GM21717 (cell line): ENCODE data around the gene FGF14.

Experiments
- ATAC-seq: cut with Tn5 transposase; IDR thresholded peaks from one replicate; pipeline ENCODE4 v1.9.1; 2021; ENCODE audit warnings: mild to moderate bottlenecking, moderate library complexity; ENCODE audit not compliant: unreplicated experiment

The FGF14 gene

DNA sequence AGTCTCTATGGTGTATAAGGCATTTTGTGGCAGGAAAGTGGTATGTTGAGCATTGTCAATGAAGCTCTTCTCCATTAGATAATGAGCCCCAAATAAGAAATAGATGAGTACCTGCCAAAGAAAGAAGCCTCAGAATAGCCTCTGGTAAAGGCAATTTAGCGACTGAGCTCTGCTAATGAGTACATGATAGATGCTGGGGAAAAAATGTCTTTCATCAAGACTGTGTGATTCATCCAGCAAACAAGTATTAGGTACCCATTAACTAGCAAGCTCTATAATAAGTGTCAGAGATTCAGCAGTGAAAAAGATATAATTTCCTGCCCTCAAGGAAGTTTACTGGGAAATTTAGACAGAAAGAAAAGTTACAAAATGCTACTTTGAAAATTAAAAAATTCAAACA is 654.8 kb downstream of the FGF14 start:
- no peak for ATAC-seq

DNA sequence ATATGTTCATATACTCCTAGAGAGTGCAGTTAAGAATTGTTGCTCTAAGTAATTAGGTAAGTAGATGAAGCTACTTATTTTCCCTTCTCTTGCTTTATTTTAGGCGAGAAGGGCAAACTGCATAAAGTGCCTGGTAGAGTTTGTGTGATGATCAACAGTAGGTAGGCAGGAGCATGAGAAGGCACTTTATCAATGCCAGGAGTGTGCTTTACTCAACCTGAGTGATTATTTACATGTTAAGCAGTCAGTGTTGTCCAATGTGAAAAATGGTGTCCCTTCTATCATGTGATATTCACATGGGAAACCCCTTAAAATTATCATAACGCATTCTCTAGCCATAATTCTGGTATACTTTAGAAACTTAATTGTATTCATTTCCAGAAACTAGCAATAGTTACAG is 655.3 kb downstream of the FGF14 start:
- no peak for ATAC-seq

DNA sequence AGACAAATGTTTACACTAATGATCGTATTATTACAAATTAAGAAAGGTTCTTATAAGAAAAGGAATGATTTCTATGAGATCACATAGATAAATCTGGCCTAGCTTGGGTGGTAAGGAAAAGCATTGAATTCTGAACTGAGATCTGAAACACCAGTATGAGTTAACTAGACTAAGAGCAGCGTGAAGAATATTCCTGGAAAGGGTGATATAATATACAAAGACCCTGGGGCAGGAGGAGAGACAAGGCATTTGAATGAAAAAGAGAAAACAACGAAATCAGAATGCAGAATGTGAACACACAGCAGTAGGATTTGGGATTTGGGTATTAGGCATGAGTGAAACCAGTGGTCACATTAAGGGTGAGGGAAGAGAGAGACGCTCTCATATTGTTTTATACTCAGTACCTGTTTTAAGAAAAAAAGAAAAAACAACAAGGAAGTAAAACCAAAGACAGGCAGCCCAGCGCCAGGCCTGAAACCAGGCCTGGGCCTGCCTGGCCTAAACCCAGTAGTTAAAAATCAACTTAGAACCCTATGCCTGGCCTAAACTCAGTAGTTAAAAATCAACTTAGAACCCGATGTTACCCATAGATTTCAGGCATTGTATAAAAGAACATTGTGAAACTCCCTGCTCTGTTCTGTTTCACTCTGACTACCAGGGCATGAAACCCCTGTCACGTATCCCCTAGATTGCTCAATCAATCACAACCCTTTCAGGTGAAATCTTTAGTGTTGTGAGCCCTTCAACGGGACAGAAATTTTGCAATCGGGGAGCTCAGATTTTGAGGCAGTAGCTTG is 662.3 kb downstream of the FGF14 start:
- peak; percentile 88 for ATAC-seq

DNA sequence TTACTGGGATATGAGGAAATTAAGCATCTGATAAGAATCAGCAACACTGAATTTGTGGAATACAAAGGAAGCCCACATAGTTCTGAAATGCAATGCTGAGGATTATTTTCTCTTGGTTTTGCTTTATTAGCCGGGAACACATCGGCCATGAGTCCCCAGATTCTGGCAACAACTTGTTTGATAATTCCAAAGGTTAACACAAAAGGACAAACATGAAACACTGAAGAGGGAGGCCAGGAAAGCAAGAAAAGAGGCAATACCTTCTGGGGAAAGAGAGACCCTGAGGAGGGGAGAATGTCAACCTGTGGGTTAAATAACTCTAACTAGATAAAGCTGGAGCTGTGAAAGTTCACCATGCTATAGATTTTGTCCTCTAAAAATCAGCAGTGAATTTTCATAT is 663.5 kb downstream of the FGF14 start:
- ATAC-seq = no peak

DNA sequence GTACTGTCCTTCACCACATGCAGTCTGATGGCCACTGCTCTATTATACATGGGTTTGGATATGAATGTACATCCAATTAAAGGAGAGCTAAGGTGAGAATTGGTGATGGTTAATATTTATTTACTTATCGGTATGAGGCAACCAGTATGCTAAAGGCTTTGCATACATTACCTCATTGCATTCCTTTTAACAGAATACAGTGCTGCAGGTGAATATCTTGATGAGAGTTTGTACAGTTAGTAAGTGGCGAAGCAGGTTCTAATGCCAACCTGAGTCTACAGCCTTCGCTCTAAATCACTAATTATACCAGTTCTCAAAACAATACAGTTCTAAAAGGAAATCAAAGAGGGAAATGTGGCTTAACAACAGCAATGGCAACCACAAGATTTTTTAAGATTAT is 665.3 kb downstream of the FGF14 start:
- no peak for ATAC-seq

DNA sequence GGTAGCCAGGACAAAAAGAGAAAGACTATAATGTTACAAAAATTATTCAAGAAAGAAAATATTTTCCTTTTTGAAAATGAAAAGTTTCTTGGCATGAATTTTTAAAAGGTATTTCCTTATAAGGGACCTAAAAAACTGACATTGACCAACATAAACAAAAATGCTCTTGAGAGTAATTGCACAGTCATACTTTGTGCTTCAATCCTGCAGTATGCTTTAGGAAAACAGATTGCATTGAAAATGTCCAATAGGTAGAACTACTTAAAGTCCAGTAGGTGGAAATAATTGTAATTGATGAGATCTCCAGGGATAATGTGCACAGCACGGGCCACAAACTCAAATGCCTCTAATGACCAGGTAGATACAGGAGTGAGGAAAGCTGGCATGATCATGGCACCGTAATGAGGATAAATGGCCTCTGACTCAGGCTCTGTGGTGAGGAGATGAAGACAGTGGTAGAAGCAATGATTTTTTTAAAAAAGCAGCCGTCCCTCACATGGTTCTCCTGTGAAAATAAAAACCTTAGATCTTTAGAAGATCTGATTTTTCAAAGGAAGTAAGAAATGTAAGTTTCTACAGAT is 671.3 kb downstream of the FGF14 start:
- ATAC-seq = no peak

DNA sequence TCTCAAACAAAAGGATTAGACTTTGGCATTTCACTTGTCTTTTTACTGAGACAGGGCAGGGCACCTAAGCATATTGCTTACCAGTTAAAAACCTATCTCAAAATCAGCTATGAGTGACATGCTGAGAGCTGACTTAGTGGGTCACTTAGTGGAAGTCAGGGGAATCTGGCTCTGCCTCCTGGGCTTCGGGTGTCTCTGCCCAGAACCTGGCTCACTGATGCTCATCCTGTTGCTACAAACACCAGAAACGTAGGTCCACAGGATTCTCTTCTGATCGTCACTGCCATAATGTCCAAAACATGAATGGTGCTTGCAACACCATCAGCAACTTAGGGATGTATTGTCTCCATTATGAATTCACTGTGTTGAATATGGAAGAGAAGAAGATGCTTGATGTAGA is 673.2 kb downstream of the FGF14 start:
- ATAC-seq = no peak

DNA sequence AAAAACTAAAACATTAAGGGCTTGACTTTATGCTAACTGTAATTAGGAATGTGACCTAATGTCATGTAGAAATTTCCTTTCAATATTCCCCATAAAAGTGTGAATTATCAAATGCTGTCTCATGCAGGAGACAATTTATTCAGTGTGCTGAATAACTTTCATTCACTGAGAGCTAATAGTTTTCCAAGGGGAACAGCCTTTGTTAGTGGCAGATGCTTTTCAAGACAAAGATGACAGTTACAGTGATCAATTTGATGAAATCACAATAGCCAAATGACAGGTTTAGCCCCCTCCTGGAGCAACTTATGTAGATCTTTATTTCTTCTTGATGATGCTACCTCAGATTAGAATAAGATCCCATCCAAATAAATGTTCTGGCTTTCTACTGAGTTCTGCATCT is 673.8 kb downstream of the FGF14 start:
- ATAC-seq = no peak

DNA sequence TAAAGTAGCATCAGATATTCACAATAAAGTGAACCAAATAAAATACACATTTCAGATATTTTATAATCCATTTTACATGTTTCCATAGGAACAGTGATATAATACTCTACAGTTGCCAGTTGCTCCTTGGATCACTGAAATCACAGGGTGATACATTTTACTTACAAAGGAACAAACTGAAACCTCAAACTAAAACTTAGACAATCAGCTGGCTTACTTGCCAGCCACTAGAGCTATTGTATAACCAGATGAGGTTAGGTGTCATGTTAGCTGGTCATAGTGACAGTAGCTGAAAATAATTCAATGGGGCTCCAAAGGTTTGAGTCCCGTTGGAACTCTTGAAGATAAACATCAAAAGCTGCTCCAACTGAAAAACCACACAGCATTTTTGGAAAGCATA is 674.7 kb downstream of the FGF14 start:
- no peak for ATAC-seq

DNA sequence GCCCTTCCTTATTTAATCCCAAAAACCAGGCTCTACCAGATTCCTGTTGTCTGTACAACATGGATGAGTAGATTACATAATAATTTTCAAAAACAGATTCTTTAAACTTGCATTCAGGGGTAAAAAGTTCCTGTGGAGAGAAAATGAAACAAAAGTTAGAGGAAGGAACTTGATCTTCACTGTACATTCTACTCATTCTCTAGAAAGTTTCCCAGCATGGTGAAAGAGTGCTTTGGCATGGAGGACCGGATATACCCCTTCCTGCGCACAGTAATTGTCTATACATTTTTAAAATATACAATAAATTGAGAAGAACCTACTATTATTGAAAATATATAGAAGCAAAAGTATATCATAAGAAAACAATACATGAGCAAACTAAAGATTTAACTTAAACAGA is 675.2 kb downstream of the FGF14 start:
- no peak for ATAC-seq

DNA sequence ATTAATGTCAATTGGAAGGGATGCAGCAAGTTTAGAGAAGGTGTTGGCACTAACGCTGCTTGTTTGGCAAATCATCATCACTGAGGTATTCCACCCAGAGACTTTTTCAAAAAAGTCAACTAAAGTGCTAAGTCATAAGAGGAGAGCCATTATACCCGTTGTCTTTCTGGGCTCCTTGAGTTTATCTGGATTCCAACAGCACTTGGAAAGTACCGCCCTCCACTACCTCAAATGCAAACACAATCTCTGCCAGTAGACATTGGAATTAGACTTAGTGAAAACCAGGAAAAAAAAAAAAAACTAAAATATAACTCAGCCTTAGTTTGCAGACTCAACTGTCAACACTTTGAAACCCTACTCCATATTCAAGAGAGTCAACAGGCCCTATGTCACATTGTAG is 683.4 kb downstream of the FGF14 start:
- ATAC-seq = no peak

DNA sequence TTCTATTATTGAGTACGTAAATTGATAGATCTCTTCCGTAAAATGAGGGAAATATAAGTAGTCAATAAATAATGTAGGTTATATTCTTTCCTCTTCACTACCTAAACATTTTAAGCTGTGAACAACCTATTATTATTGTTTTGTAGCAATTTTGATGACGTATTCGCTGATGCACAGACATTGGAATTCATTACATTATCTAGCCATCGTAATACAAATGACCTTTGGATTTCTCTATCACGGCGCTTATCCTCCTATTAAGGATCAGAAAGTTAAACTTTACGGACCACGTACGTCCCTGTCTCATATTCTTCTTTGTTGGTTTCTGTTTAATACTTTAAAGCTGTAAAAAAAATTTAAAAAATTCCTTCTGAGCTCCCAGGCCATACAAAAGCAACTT is 684.5 kb downstream of the FGF14 start:
- no peak for ATAC-seq

DNA sequence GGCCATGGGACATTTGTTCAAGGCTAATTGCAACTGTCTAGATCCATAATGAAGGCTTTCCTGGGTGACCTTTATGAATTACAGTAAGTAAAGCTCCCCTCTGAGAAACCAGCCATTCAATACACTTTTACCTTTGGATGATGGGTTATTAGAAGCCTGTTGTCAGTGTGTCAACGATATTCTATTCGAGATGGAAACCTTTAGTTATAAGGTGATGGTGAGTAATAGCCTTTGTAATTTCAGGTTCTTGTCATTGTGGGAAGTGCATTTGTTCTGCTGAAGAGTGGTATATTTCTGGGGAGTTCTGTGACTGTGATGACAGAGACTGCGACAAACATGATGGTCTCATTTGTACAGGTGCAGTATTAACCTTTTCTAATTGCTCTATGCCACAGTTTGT is 687.7 kb downstream of the FGF14 start:
- ATAC-seq = no peak

DNA sequence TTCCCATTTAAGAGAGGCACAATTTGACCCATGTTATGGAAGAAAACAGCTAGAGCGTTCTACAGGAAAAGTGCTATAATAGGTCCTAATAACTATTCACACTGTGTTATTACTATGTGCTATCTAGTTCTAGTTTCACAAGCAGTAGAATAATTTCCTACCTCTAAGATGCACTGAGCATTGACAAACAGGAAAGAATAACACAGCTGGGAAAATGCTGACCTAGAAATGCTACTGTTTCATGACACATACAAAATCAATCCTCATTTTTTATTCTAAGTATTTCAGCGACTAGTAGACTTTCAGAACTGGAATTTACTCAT is 689.9 kb downstream of the FGF14 start:
- ATAC-seq = no peak

DNA sequence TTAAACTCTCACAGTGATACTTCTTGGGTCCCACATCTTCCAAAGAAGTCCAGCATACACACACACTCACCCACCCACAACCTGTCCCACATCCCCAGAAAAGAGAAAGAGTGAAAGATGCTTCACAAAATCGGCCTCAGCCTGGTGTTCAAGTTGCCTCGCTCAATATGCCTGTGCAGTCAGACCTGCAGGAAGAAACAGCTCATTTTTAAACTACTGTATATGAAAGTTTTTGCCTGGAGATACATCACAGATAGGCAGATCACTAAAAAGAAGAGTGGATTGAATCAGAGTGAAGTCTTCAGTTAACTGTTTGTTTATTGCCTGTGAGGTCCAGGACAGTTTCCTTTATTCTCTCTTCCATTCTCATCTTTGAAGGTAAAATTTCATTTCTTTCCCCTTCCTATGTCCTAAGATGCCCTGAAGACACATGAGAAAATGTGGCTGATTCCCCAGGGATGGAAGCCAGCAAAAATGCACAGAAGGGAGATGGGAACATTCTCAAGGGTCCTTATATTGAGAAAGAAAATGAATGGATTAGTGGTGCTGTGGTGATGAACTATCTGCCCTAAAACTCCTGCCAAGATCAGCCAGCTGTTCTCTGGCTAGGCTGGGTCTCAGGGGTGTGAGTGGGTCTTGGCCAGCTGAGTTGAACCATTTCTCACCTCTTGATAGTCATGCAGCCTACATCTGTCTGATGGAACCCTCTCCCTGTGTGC is 690.4 kb downstream of the FGF14 start:
- ATAC-seq = no peak

DNA sequence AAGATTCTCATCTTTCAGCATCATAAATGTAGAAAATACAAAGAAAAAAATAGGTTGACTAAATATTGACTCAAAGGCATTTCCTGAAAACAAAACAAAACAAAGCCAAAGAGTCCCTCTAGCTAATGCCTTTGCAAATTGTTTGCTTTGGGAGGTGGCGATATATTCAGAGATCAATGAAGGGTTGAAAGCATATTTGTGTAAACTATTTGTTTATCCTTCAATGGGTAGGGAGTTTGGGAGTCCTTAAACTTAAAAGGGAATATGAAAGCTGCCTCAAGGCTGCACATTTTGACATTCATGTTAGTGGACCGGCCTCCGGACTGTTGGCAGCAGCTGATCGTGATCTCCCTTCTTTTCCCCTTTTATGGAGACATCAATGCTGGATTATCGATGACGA is 691.9 kb downstream of the FGF14 start:
- no peak for ATAC-seq

DNA sequence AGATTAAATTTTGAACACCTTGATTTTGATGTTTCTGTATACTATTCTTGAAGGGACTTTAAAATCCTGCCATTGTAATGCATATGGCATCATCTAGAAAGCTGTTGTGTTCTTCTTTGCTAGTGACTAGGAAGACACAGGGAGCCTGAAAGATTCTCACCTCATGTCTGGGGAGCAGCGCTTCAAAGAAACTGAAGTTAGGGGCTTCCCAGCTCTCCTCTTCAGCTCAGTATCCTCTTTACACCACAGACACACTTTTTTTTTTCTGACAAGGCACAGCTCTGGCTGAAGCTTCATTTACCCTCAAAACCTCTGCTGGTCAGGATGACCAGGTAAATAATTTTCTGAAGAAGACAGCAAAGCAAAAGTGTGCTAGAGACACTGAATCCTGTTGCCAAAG is 693.7 kb downstream of the FGF14 start:
- no peak for ATAC-seq

DNA sequence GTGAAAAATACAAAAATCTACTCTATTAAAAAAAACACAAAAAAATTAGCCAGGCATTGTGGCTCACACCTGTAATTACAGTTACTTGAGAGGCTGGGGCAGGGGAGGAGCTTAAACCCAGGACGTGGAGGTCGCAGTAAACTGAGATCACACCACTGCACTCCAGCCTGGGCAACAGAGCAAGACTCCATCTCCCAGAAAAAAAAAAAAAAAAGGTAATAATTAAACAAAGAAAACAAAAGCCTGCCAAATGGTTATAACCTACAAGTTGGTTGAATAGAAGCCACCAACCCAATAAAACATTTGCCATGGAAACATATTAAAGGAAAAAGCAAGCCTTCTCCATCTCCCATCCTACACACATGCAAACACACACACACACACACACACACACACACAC is 694.2 kb downstream of the FGF14 start:
- no peak for ATAC-seq

DNA sequence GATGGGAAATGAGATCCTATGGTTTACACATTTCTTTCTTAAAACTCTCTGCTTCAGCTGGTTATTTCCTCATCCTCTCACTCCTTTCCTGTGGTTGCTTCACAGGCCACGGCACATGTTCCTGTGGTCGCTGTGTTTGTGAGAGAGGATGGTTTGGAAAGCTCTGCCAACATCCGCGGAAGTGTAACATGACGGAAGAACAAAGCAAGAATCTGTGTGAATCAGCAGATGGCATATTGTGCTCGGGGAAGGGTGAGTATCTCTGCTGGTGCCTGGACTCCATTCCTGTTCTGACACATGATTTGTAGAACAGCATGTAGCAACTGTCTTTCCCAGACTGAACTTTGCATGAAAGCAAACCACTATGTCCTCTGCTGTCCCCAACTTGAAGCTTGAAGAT is 695.2 kb downstream of the FGF14 start:
- no peak for ATAC-seq

DNA sequence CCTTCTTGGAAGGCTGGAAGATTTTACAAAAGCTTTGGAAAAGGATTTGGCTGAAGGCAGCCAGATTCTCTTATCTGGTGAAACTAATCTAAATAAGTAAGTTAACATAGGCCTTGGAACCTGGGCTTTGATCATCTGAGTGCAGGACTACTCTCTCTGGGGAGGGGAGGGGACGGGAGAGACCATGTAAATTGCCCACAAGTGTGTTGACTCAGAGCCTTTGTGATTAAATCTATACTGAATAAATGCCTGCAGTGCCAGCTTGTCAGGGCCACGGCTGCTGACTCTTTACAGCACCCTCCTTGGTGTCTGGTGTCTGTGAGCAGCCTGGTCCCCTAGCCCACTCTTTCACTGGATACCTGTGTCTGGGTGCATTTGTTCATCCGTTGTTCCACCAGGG is 698.0 kb downstream of the FGF14 start:
- ATAC-seq = no peak

DNA sequence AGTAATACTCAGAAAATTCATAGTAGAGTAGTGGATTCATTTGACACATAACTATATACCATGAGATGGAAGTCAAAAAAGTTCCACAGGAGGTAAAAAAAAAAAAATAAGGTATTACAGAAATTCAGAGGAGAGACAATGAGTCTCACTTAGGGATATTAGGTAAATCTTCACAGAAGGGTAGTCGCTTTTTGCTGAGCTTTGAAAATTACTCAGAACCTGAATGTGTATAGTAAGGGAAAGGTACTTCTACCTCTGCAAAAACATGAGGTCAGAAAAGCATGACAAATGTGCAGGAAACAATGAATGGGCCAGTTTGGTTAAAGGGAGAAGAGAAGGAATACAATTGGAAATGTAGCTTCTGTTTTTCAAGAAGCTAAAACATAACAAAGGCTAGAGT is 698.8 kb downstream of the FGF14 start:
- ATAC-seq = no peak

DNA sequence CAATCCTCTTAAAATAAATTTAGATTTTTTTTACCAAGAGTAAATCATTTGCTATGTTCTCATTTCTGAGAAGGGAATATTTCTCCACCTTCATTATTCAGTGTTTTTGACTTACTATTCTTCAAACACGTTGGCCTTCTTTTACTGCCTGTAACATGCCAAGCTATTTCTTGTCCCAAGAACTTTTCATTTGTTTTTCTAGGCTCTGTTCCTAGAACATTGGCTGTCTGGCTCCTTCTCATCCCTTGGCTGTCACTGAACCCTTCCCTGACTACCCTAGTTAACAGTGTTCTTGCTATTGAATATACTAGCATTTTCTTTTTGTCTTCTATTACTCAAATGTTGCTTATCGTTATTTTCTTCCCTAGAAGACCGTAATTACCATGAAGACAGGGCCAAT is 701.2 kb downstream of the FGF14 start:
- ATAC-seq = no peak
